GM18909 (cell line): ENCODE results near the gene THY1.
"Not testable (repeated sequence)": the region's sequence is repeated elsewhere in the genome, so short reads cannot be mapped to it uniquely, and the experiment has no call there.

Experiments used
- ATAC-seq: cut with Tn5 transposase; IDR thresholded peaks from one replicate; pipeline ENCODE4 v1.9.1; 2021; ENCODE audit warnings: mild to moderate bottlenecking; ENCODE audit not compliant: unreplicated experiment, poor library complexity

The THY1 gene

GRCh38 chr11:119389611-119390254 lies 33.2 kb downstream of the THY1 start:
- no peak for ATAC-seq

- no peak for ATAC-seq
Measured at GRCh38 chr11:119388103-119388502, 34.9 kb downstream of the THY1 start.

- no peak for ATAC-seq
Measured at GRCh38 chr11:119384332-119384731, 38.6 kb downstream of the THY1 start.

GRCh38 chr11:119382513-119382912 lies 40.5 kb downstream of the THY1 start:
- not testable (repeated sequence) for ATAC-seq

- ATAC-seq: no peak
Measured at GRCh38 chr11:119382101-119382500, 40.9 kb downstream of the THY1 start.

GRCh38 chr11:119381181-119381988 lies 41.6 kb downstream of the THY1 start, which contains the start of gene USP2:
TSS of gene USP2 (minus strand) at chr11:119381690. CDS start at chr11:119373480, 8,210 bp downstream.
- peak; percentile 98 for ATAC-seq

GRCh38 chr11:119380827-119381180 lies 42.2 kb downstream of the THY1 start:
- no peak for ATAC-seq

GRCh38 chr11:119380160-119380826 lies 42.7 kb downstream of the THY1 start:
- no peak for ATAC-seq

- ATAC-seq: no peak
Measured at GRCh38 chr11:119378851-119379465, 44.0 kb downstream of the THY1 start.

GRCh38 chr11:119377961-119378667 lies 44.9 kb downstream of the THY1 start:
- no peak for ATAC-seq

GRCh38 chr11:119377112-119377901 lies 45.7 kb downstream of the THY1 start:
- ATAC-seq: no peak

- no peak for ATAC-seq
Measured at GRCh38 chr11:119376197-119376847, 46.6 kb downstream of the THY1 start.

- no peak for ATAC-seq
Measured at GRCh38 chr11:119375337-119376196, 47.4 kb downstream of the THY1 start.

- no peak for ATAC-seq
Measured at GRCh38 chr11:119374632-119375336, 48.2 kb downstream of the THY1 start.

- no peak for ATAC-seq
Measured at GRCh38 chr11:119373921-119374631, 48.9 kb downstream of the THY1 start.

GRCh38 chr11:119373059-119373920 lies 49.7 kb downstream of the THY1 start:
- no peak for ATAC-seq
